Ovary (tissue), 9 donors: ENCODE measurements around the gene SYS1. TPM values are rescaled to one million over a fixed set of nuclear protein-coding genes. Genes with fewer than 3 reads are reported as not detected.
A peak's percentile ranks its signal among the peaks of the same experiment; 100 is the strongest.

Experiments used
- DNase-seq, 5 donors: peaks; one replicate each; pipeline ENCODE4 v3.0.0-alpha.2; 2019 to 2020
- H3K27ac ChIP-seq, 2 donors: fragments of 200-600 bp; one replicate each; pipeline versions ENCODE4 v1.5.1 to v1.8.0; 2019 to 2022
- H3K27me3 ChIP-seq: fragments of 200-600 bp; one replicate; pipeline ENCODE4 v1.8.0; 2022
- H3K36me3 ChIP-seq: fragments of 200-600 bp; sonication (generic); one replicate; pipeline ENCODE4 v1.5.1; 2019
- H3K4me1 ChIP-seq: one replicate; pipeline ENCODE4 v1.8.1; 2013; ENCODE audit warnings: mild to moderate bottlenecking, moderate library complexity; ENCODE audit not compliant: insufficient read depth
- H3K4me3 ChIP-seq: fragments of 200-600 bp; sonication (generic); one replicate; pipeline ENCODE4 v1.5.1; 2017
- H3K9me3 ChIP-seq, 2 donors: fragments of 200-600 bp in 1 of 2; sonication (generic) in 1 of 2; one replicate each; pipeline versions ENCODE4 v1.5.1 to v1.8.1; 2013 to 2019; ENCODE audit warnings: mild to moderate bottlenecking in 1 of 2, moderate library complexity in 1 of 2
- EP300 ChIP-seq: sonication (generic); formaldehyde crosslinking; IDR thresholded peaks from one replicate; pipeline ENCODE4 v1.6.1; 2017; ENCODE audit warnings: antibody characterized with exemption
- POLR2A ChIP-seq: fragments of 450-650 bp; IDR thresholded peaks from one replicate; pipeline ENCODE4 v1.6.1; 2017; ENCODE audit warnings: antibody characterized with exemption, mild to moderate bottlenecking, moderate library complexity
- WGBS, 3 donors: extraction: QIAGEN DNeasy Blood & Tissue Kit in 1 of 3; methylation state at CpG; one replicate each; pipeline versions ENCODE4 v1.1.5 to v1.1.7; 2013 to 2017; 5-methylcytosine and 5-hydroxymethylcytosine counted together
- intact Hi-C, 4 donors: fragments of 100-400 bp; cut with DNase I; formaldehyde crosslinking; loops; one replicate each; pipeline versions ENCODE4 v1.11.0 to v1.15.1; 2022 to 2023
- polyA plus RNA-seq, 2 donors: library from polyadenylated mRNA; stranded (reverse); fragments of 200-250 nt in 1 of 2; fragments of 350-450 nt in 1 of 2; fragmentation: Illumina TruSeq in 1 of 2; extraction: RNeasy Lipid Tissue Mini Kit (QIAGEN cat#74804) in 1 of 2; gene quantifications; one replicate each; pipeline ENCODE4 v1.2.3, GENCODE V29; 2013 to 2014
- total RNA-seq, 7 donors: library from RNA; depleted of rRNA in 2 of 7; stranded (reverse); fragments of >200 nt in 2 of 7; fragmentation: NEBNext Ultra II Directional in 3 of 7; extraction: Animal tissue kit (Norgen Biotek cat#: 25700) in 3 of 7; gene quantifications; one replicate each; pipeline versions ENCODE4 v1.1.0 to v1.2.4, GENCODE V29; 2016 to 2023
- TF ChIP-seq, protein P1 (sequence below), 3 donors: fragments of 450-650 bp in 2 of 3; fragments of 200-600 bp in 1 of 3; IDR thresholded peaks; one replicate each; pipeline versions ENCODE4 v1.5.1 to v1.8.0; 2016 to 2022; ENCODE audit warnings: antibody characterized with exemption in 3 of 3, mild to moderate bottlenecking in 1 of 3
- donor health status: DM: no; HTN: no; CAD: no; lungs with moderate emphysema.
- donor health status: DM: no; HTN: no; CAD: no.
- donor health status: Bipolar disorder and iron deficiency.
- donor health status: DM: yes; HTN: yes; CAD: no.
- donor health status: DM: no; HTN: no; CAD: no.
- donor health status: DM: yes; HTN: yes; CAD: no.

Gene SYS1
- total and polyA plus RNA-seq, 9 donors = 29.2 to 69.7 (median 33.0) TPM

- no peaks in the 10 kb centered on the region for H3K9me3 ChIP-seq
- TF ChIP-seq POLR2A (no peak), EP300 (no peak)
- TF ChIP-seq, protein P1, sequence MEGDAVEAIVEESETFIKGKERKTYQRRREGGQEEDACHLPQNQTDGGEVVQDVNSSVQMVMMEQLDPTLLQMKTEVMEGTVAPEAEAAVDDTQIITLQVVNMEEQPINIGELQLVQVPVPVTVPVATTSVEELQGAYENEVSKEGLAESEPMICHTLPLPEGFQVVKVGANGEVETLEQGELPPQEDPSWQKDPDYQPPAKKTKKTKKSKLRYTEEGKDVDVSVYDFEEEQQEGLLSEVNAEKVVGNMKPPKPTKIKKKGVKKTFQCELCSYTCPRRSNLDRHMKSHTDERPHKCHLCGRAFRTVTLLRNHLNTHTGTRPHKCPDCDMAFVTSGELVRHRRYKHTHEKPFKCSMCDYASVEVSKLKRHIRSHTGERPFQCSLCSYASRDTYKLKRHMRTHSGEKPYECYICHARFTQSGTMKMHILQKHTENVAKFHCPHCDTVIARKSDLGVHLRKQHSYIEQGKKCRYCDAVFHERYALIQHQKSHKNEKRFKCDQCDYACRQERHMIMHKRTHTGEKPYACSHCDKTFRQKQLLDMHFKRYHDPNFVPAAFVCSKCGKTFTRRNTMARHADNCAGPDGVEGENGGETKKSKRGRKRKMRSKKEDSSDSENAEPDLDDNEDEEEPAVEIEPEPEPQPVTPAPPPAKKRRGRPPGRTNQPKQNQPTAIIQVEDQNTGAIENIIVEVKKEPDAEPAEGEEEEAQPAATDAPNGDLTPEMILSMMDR (IDR thresholded peaks at IDR 0.05) = no peak
- 1 to 3% (median 2%) methylated on average over 45 to 49 of the region's 49 CpGs for WGBS, 3 donors
- intact Hi-C loops = loop anchor here in 1 of 4 donors (2.0 to 5.0 kb wide), 2 partner anchors 43 to 547 kb away; partner anchors contain the start of gene SYS1
- peak in 4 of 5 donors; percentile 38 to 53 (median 48) for DNase-seq
- no peaks in the 10 kb centered on the region for H3K27me3 ChIP-seq
- no peaks in the 10 kb centered on the region for H3K36me3 ChIP-seq
- H3K4me1 ChIP-seq = peaks cover 3% of the 10 kb centered on the region
- H3K27ac ChIP-seq = peak overlapping the region; percentile 41 to 58
- peak overlapping the region; percentile 51 for H3K4me3 ChIP-seq
Measured at GRCh38 chr20:45405571-45406259, 42.8 kb downstream of the SYS1 start.

DNA sequence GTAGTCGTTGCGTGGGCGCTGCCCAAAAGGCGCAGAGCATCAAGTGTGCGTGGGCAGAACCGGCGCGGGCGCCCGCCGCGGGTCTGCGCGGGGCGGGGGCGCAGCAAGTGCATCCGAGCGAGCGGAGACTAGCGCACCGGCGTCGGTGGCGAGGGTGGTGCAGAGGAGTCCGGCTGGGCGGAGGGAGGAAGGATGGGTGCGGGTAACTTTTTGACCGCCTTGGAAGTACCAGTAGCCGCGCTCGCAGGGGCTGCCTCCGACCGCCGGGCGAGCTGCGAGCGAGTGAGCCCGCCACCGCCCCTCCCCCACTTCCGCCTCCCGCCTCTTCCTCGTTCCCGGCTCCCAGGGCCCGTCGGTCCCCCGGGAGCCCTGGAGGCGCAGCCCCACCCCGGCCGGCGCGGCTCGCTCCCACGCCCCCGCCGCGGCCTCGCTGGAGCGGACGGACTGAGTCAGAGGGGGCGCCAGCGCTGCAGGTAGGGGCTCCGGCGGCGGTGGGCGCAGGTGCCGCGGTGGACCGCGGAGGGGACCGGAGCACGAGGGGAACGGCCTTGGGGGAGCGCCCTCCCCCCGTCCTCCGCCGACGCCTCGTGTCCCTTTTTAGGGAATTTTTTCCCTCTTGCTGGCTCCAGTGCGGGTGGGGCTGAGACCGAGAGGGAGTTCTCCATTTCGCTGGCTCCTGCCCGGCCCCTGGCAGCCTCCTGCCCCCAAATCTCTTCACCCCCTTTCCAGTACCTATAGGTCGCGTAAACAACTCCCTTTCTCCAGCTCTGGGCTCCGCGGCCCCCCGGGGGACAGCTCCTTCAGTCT, 43.5 kb downstream of the SYS1 start:
- H3K27ac ChIP-seq = peak overlapping the region; percentile 58 to 63
- no peaks in the 10 kb centered on the region for H3K27me3 ChIP-seq
- 0 to 1% (median 1%) methylated on average over 51 to 87 of the region's 87 CpGs for WGBS, 3 donors
- H3K4me3 ChIP-seq = peak overlapping the region; percentile 51
- peaks cover 3% of the 10 kb centered on the region for H3K4me1 ChIP-seq
- no peaks in the 10 kb centered on the region for H3K36me3 ChIP-seq
- no peaks in the 10 kb centered on the region for H3K9me3 ChIP-seq
- intact Hi-C loops = loop anchor here in 1 of 4 donors (2.0 to 5.0 kb wide), 2 partner anchors 44 to 546 kb away; partner anchors contain the start of gene SYS1
- TF ChIP-seq, protein P1 (IDR thresholded peaks at IDR 0.05) = peak in 1 of 3 donors; percentile 25
- no peak for TF ChIP-seq EP300
- peak; percentile 58 for TF ChIP-seq POLR2A
- peak; percentile 68 to 81 (median 79) for DNase-seq

DNA sequence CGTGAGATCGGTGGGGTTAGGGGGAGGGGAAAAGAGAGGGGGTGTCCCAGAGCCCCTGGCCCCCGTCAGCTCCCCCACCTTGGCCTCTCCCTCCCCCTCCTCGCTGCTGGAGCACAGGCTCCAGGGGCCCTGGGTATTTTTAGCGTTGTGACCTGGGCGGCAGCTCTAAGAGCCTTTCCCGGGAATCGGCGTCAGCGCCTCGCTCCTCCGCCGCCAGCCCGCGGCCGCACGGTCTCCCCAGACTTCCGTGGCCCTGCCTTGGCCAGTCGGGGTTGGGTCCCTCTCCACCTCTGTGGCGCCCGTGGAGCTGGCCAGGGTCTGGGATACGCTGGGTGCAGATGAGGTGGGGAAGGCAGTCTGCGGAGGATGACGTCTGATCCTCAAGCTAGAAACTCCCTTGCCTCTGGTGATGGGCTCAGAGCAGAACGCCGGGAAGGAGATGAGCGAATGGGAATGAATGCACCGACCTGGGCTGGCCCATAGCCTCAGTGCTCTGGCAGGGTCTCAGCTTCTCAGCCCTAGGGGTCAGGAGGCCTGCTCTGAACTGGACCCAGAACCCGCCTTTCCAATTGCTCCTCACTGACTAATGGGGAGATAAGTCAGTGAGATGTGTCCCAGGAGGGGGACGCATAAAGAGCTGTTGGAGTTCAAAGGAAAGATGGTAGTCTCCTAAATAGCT, 44.2 kb downstream of the SYS1 start:
- TF ChIP-seq POLR2A = no peak
- TF ChIP-seq, protein P1 (IDR thresholded peaks at IDR 0.05) = no peak
- no peak for TF ChIP-seq EP300
- Histone ChIP-seq H3K9me3 (no peaks in the 10 kb centered on the region), H3K27ac (peak overlapping the region; percentile 58 to 63), H3K4me1 (peaks cover 3% of the 10 kb centered on the region), H3K4me3 (peak overlapping the region; percentile 51), H3K36me3 (no peaks in the 10 kb centered on the region), H3K27me3 (no peaks in the 10 kb centered on the region)
- intact Hi-C loops = loop anchor here in 1 of 4 donors (2.0 to 5.0 kb wide), 2 partner anchors 44 to 545 kb away; partner anchors contain the start of gene SYS1
- DNase-seq = peak in 4 of 5 donors; percentile 40 to 61 (median 56)
- WGBS, 3 donors = 10 to 13% (median 11%) methylated on average over 18 to 30 of the region's 30 CpGs
